Measurements from ENCODE around the gene PUSL1.
A peak's percentile ranks its signal among the peaks of the same experiment; 100 is the strongest.

PUSL1 gene

GRCh38 chr1:1295154-1295923 is 13.1 kb upstream of the PUSL1 start:
- no peak for FAIRE-seq

GRCh38 chr1:1296070-1297061 is 12.0 kb upstream of the PUSL1 start:
- FAIRE-seq, result no peak

GRCh38 chr1:1297802-1298424 is 10.5 kb upstream of the PUSL1 start:
- no peak for FAIRE-seq

- no peak for FAIRE-seq
Measured at GRCh38 chr1:1298861-1299685, 9.3 kb upstream of the PUSL1 start.

GRCh38 chr1:1299686-1300351 is 8.6 kb upstream of the PUSL1 start:
- no peak for FAIRE-seq

GRCh38 chr1:1300352-1300739 is 8.1 kb upstream of the PUSL1 start:
- no peak for FAIRE-seq

GRCh38 chr1:1302006-1302430 is 6.4 kb upstream of the PUSL1 start:
- no peak for FAIRE-seq

GRCh38 chr1:1302951-1303509 is 5.4 kb upstream of the PUSL1 start:
- FAIRE-seq, result no peak

GRCh38 chr1:1303736-1304135 is 4.7 kb upstream of the PUSL1 start:
- no peak for FAIRE-seq

- FAIRE-seq, result peak; percentile 90
Measured at GRCh38 chr1:1304331-1305299, 3.8 kb upstream of the PUSL1 start.

GRCh38 chr1:1305300-1306069 is 2.9 kb upstream of the PUSL1 start:
- no peak for FAIRE-seq

GRCh38 chr1:1306070-1306660 is 2.2 kb upstream of the PUSL1 start:
- FAIRE-seq, result no peak

GRCh38 chr1:1306661-1307260 is 1.6 kb upstream of the PUSL1 start:
- no peak for FAIRE-seq

GRCh38 chr1:1307261-1307922 is 1.0 kb upstream of the PUSL1 start:
- no peak for FAIRE-seq

GRCh38 chr1:1308756-1309250 is 406 bp downstream of the PUSL1 start:
- FAIRE-seq, result no peak

- FAIRE-seq, result no peak
Measured at GRCh38 chr1:1309251-1310108, 1.1 kb downstream of the PUSL1 start.

- no peak for FAIRE-seq
Measured at GRCh38 chr1:1310109-1310385, 1.6 kb downstream of the PUSL1 start.
